Motor neuron (in vitro differentiated cells): ENCODE results near the gene MMS22L. TPM values are rescaled to one million over a fixed set of nuclear protein-coding genes. Genes with fewer than 3 reads are reported as not detected.
"Not testable (repeated sequence)": the region's sequence is repeated elsewhere in the genome, so short reads cannot be mapped to it uniquely, and the experiment has no call there.

Source experiments
- ATAC-seq, 8 experiments: fragments of 200-7000 bp; cut with Tn5 transposase; replicated peaks in 6 of 8; 2 replicates each; pipeline ENCODE4 v1.8.0; 2021; ENCODE audit warnings: mild to moderate bottlenecking in 8 of 8, moderate library complexity in 8 of 8
- H3K27ac ChIP-seq, 2 donors: fragments of 250-450 bp; sonication (Bioruptor Pico); 2 replicates each; pipeline ENCODE4 v1.9.0; 2021; ENCODE audit warnings: antibody characterized with exemption in 2 of 2, mild to moderate bottlenecking in 2 of 2, moderate library complexity in 1 of 2
- H3K4me1 ChIP-seq, 2 donors: fragments of 250-450 bp; sonication (Bioruptor Pico); replicated peaks in 1 of 2; 2 replicates each; pipeline ENCODE4 v1.6.1; 2021; ENCODE audit warnings: antibody characterized with exemption in 2 of 2, mild to moderate bottlenecking in 2 of 2, moderate library complexity in 1 of 2
- H3K4me3 ChIP-seq, 5 donors: fragments of 250-450 bp; sonication (Bioruptor Pico); 2 replicates each; pipeline ENCODE4 v1.9.0; 2021; ENCODE audit warnings: antibody characterized with exemption in 5 of 5, mild to moderate bottlenecking in 5 of 5, moderate library complexity in 4 of 5
- WGBS, 10 experiments: fragments of 450-650 bp; shearing (Covaris generic); methylation state at CpG; one replicate each; pipeline ENCODE4 v1.0.0; 2022; 5-methylcytosine and 5-hydroxymethylcytosine counted together
- in situ Hi-C, 9 experiments: fragments of 400-800 bp; cut with MboI; loops; one replicate each; pipeline ENCODE4 v1.15.0; 2021; ENCODE audit warnings: low sequenced_read_pairs in 9 of 9, low pct_unique_long_range_greater_than_20kb in 2 of 9; ENCODE audit not compliant: unreplicated experiment in 9 of 9
- total RNA-seq, 8 experiments: library from RNA; unstranded; fragments of 300-600 nt; gene quantifications; 2 replicates each; pipeline versions ENCODE4 v1.2.3 to v1.2.4, GENCODE V29; 2022

MMS22L gene
- total RNA-seq, 8 experiments from 2014 or later = 2.4 to 22.2 (median 5.9) TPM

GRCh38 chr6:97175806-97176205, 107.2 kb downstream of the MMS22L start:
- Histone ChIP-seq H3K27ac (no peak overlapping the region), H3K4me1 (no peaks in the 10 kb centered on the region), H3K4me3 (no peak overlapping the region)
- in situ Hi-C loops = loop anchor here in 3 of 9 experiments (25.0 kb wide), 2 partner anchors 211 to 1661 kb away; partner anchors contain the start of gene POU3F2 (in 1 of the 3)
- WGBS, 10 experiments = 40 to 100% (median 89%) methylated on average over 2 to 4 of the region's 4 CpGs
- ATAC-seq = no peak

- in situ Hi-C loops = no loop called here
- Histone ChIP-seq H3K27ac (no peak overlapping the region), H3K4me1 (no peaks in the 10 kb centered on the region), H3K4me3 (no peak overlapping the region)
- WGBS, 10 experiments = 91 to 100% (median 100%) methylated on average over 1 to 2 of the region's 2 CpGs
- ATAC-seq = no peak
These were observed 108.5 kb downstream of the MMS22L start for GRCh38 chr6:97174471-97174870.

- no peaks in the 10 kb centered on the region for H3K4me1 ChIP-seq
- H3K27ac ChIP-seq = no peak overlapping the region
- no peak for ATAC-seq
- H3K4me3 ChIP-seq = no peak overlapping the region
- in situ Hi-C loops = no loop called here
These were observed 122.7 kb downstream of the MMS22L start for GRCh38 chr6:97160280-97160679.

GRCh38 chr6:97155447-97155846, 127.6 kb downstream of the MMS22L start:
- H3K4me1 ChIP-seq, ATAC-seq, H3K27ac ChIP-seq, H3K4me3 ChIP-seq, in situ Hi-C loops: not testable (repeated sequence)
- 83 to 100% (median 100%) methylated on average over 1 to 4 of the region's 5 CpGs; no CpG with 5 or more reads in 3 of the 10 experiments for WGBS, 10 experiments

- H3K27ac ChIP-seq = no peak overlapping the region
- H3K4me1 ChIP-seq = no peaks in the 10 kb centered on the region
- WGBS, 10 experiments = 72 to 100% (median 93%) methylated on average over 1 to 3 of the region's 3 CpGs
- in situ Hi-C loops = no loop called here
- no peak overlapping the region for H3K4me3 ChIP-seq
- no peak for ATAC-seq
These were observed 129.0 kb downstream of the MMS22L start for GRCh38 chr6:97154015-97154414.

GRCh38 chr6:97151601-97152000, 131.4 kb downstream of the MMS22L start:
- Histone ChIP-seq H3K4me3 (no peak overlapping the region), H3K27ac (no peak overlapping the region), H3K4me1 (no peaks in the 10 kb centered on the region)
- ATAC-seq = no peak
- in situ Hi-C loops = no loop called here

- 86 to 100% (median 95%) methylated on average over 1 to 3 of the region's 3 CpGs for WGBS, 10 experiments
- H3K4me1 ChIP-seq = no peaks in the 10 kb centered on the region
- H3K4me3 ChIP-seq = no peak overlapping the region
- in situ Hi-C loops = no loop called here
- H3K27ac ChIP-seq = no peak overlapping the region
- ATAC-seq = no peak
These were observed 132.1 kb downstream of the MMS22L start for GRCh38 chr6:97150932-97151331.

GRCh38 chr6:97147421-97147820, 135.6 kb downstream of the MMS22L start:
- in situ Hi-C loops = no loop called here
- H3K27ac ChIP-seq = no peak overlapping the region
- H3K4me3 ChIP-seq = no peak overlapping the region
- 40 to 100% (median 100%) methylated on average over 1 of the region's 1 CpG; no CpG with 5 or more reads in 4 of the 10 experiments for WGBS, 10 experiments
- ATAC-seq = no peak
- H3K4me1 ChIP-seq = no peaks in the 10 kb centered on the region

GRCh38 chr6:97145691-97146090, 137.3 kb downstream of the MMS22L start:
- Histone ChIP-seq H3K4me1 (no peaks in the 10 kb centered on the region), H3K4me3 (no peak overlapping the region), H3K27ac (no peak overlapping the region)
- no peak for ATAC-seq
- 75 to 100% (median 100%) methylated on average over 1 of the region's 1 CpG for WGBS, 10 experiments
- in situ Hi-C loops = no loop called here

GRCh38 chr6:97141756-97142155, 141.3 kb downstream of the MMS22L start:
- Histone ChIP-seq H3K4me1 (no peaks in the 10 kb centered on the region), H3K4me3 (no peak overlapping the region), H3K27ac (no peak overlapping the region)
- ATAC-seq = no peak
- in situ Hi-C loops = no loop called here

GRCh38 chr6:97138581-97138980, 144.4 kb downstream of the MMS22L start:
- no peak for ATAC-seq
- 60 to 100% (median 100%) methylated on average over 1 of the region's 1 CpG; no CpG with 5 or more reads in 1 of the 10 experiments for WGBS, 10 experiments
- in situ Hi-C loops = no loop called here
- Histone ChIP-seq H3K4me1 (no peaks in the 10 kb centered on the region), H3K27ac (no peak overlapping the region), H3K4me3 (no peak overlapping the region)

- 31 to 92% (median 76%) methylated on average over 2 to 7 of the region's 7 CpGs; no CpG with 5 or more reads in 1 of the 10 experiments for WGBS, 10 experiments
- in situ Hi-C loops = no loop called here
- Histone ChIP-seq H3K27ac (no peak overlapping the region), H3K4me3 (no peak overlapping the region), H3K4me1 (peaks cover 5 to 10% of the 10 kb centered on the region in 2 donors)
- ATAC-seq = no peak
These were observed 146.2 kb downstream of the MMS22L start for GRCh38 chr6:97136626-97137358.

- 0 to 86% (median 36%) methylated on average over 1 of the region's 1 CpG; no CpG with 5 or more reads in 2 of the 10 experiments for WGBS, 10 experiments
- Histone ChIP-seq H3K27ac (no peak overlapping the region), H3K4me3 (no peak overlapping the region), H3K4me1 (peaks cover 11 to 12% of the 10 kb centered on the region in 2 donors)
- in situ Hi-C loops = no loop called here
- peak in 5 of 8 experiments; percentile 23 to 74 (median 64) for ATAC-seq
These were observed 149.9 kb downstream of the MMS22L start for GRCh38 chr6:97133067-97133466.

- in situ Hi-C loops = no loop called here
- ATAC-seq = no peak
- Histone ChIP-seq H3K4me1 (peaks cover 11 to 22% of the 10 kb centered on the region in 2 donors), H3K27ac (no peak overlapping the region), H3K4me3 (no peak overlapping the region)
- 26 to 100% (median 90%) methylated on average over 1 to 2 of the region's 2 CpGs for WGBS, 10 experiments
These were observed 153.9 kb downstream of the MMS22L start for GRCh38 chr6:97129106-97129505.
